ENCODE data around the gene ELFN1.

DNA sequence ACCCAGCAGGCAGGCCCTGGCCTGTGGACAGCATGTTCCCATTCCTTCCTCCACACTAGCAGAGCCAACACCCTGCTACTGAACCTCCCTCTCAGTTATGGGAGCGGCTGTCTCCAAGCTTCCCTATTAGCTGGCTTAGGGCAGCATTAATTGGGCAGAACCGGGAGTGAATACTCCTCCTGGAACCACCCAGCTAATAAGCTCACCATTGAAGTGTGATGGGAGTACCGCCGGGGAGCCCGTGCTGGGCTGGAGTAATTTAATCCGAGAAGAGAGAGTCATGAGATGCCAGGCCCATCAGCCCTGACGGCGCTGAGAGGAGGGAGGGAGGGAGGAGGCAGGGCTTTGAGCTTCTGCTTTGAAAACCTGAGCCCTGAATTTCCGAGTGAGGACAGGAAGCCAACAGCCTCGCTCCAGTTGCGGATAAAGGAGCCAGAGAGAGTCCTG lies 31.8 kb upstream of the ELFN1 start:
- TF ChIP-seq, protein P1, sequence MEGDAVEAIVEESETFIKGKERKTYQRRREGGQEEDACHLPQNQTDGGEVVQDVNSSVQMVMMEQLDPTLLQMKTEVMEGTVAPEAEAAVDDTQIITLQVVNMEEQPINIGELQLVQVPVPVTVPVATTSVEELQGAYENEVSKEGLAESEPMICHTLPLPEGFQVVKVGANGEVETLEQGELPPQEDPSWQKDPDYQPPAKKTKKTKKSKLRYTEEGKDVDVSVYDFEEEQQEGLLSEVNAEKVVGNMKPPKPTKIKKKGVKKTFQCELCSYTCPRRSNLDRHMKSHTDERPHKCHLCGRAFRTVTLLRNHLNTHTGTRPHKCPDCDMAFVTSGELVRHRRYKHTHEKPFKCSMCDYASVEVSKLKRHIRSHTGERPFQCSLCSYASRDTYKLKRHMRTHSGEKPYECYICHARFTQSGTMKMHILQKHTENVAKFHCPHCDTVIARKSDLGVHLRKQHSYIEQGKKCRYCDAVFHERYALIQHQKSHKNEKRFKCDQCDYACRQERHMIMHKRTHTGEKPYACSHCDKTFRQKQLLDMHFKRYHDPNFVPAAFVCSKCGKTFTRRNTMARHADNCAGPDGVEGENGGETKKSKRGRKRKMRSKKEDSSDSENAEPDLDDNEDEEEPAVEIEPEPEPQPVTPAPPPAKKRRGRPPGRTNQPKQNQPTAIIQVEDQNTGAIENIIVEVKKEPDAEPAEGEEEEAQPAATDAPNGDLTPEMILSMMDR (conservative IDR thresholded peaks at IDR 0.05; ENCODE audit: low read length), result no peak
- no peak for TF ChIP-seq EZH2phosphoT487 (IDR thresholded peaks at IDR 0.05; ENCODE audit: borderline replicate concordance)

Data from Loucy (cell line).